Measurements from ENCODE around the gene GLCE. TPM values are rescaled to one million over a fixed set of nuclear protein-coding genes. Genes with fewer than 3 reads are reported as not detected.

Gene GLCE
- total and polyA plus RNA-seq, 4 donors: 6.8 to 26.3 (median 13.7) TPM

DNA sequence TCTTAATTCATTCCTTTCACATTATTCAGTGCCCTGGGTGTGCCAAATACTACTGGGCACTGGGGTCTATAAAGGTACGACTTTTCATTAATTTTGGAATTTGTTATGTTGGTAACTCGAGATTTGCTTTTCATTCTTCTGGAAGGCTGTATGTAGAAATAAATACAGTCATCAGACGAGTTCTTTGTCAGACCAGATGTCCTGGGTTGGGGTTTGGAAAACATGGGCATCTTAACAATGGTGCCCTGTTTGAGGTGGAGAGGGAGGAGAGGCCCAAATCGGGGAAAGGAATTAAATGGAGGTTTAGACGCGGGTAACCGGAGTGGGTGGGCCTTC, 662 bp upstream of the GLCE start:
- no peak for DNase-seq (ENCODE audit: low spot score)
- no peaks in the 10 kb centered on the region for H3K9me3 ChIP-seq (ENCODE audit: control insufficient read depth in 4 of 4, low read length in 3 of 4)
- H3K27ac ChIP-seq (ENCODE audit: low read depth in 1 of 2, low read length in 2 of 2): peak overlapping the region; percentile 87 to 88
- peak overlapping the region; percentile 29 to 81 (median 66) for H3K4me3 ChIP-seq (ENCODE audit: low read depth in 1 of 3, low read length in 3 of 3)
- H3K36me3 ChIP-seq (ENCODE audit: control insufficient read depth in 4 of 4, insufficient read depth in 3 of 4, low read depth in 1 of 4, low read length in 3 of 4): no peaks in the 10 kb centered on the region
- TF ChIP-seq JUND (IDR thresholded peaks at IDR 0.05) (no peak), GABPA (IDR thresholded peaks at IDR 0.05 in 1 of 2, conservative IDR thresholded peaks at IDR 0.05 in 1 of 2) (no peak), RXRA (IDR thresholded peaks at IDR 0.05) (no peak), EGR1 (IDR thresholded peaks at IDR 0.05; ENCODE audit: low read depth in 2 of 2) (no peak), FOXA2 (IDR thresholded peaks at IDR 0.05) (no peak)
- WGBS: 28% methylated on average over 7 of the region's 7 CpGs
- peaks cover 0 to 10% (median 5%) of the 10 kb centered on the region in 4 donors for H3K4me1 ChIP-seq (ENCODE audit: control insufficient read depth in 4 of 4, insufficient read depth in 4 of 4, low read length in 3 of 4)
- peak overlapping the region in 1 of 2 donors; percentile 59 for H3K9ac ChIP-seq (ENCODE audit: low read depth in 1 of 2, low read length in 2 of 2)
- H3K27me3 ChIP-seq (ENCODE audit: control insufficient read depth in 4 of 4, insufficient read depth in 4 of 4, low read length in 3 of 4): no peaks in the 10 kb centered on the region

DNA sequence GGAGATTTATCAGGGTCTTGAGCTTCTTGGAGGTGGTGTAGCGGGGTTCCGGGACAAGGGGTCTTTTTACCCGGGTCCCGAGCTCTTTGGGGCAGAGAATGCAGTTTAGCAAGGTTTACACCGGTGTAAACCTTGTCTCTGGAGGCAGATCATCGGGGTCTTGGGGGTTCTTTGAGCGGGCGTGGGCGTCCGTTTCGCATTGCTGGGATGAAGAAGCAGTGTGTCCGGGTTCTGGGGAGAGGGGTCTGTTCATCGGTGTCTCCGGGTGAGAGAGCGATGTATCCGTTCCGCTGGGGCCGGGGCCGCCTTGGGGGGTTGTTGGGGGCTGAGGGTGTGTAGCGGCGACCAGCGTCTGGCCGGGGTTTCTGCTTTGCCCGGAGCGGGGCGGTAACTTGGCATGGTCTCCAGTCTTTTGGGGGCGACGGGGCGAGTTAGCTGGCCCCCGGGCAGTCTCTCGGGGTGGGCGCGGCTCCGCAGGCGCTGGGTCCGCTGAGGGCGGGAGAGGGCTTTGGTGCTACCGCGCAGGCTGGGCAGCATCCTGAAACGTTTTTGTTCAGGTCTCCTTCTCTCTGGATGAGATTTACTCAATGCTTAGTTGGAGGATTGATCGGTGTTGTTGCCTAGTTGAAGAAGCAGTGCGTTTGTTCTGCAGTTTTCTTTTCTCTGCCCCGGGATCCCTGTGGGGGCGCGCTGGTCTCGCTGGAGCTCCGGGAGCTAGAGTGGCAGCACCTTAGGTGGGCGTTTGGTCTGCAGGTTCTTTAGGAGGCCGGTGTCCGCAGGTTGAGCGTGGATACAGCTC, 843 bp downstream of the GLCE start:
- Histone ChIP-seq H3K9ac (ENCODE audit: low read depth in 1 of 2, low read length in 2 of 2) (peak overlapping the region; percentile 80 to 82), H3K27ac (ENCODE audit: low read depth in 1 of 2, low read length in 2 of 2) (peak overlapping the region; percentile 62 to 88), H3K4me3 (ENCODE audit: low read depth in 1 of 3, low read length in 3 of 3) (peak overlapping the region; percentile 60 to 94 (median 83)), H3K27me3 (ENCODE audit: control insufficient read depth in 4 of 4, insufficient read depth in 4 of 4, low read length in 3 of 4) (no peaks in the 10 kb centered on the region), H3K4me1 (ENCODE audit: control insufficient read depth in 4 of 4, insufficient read depth in 4 of 4, low read length in 3 of 4) (peaks cover 2 to 15% (median 8%) of the 10 kb centered on the region in 4 donors), H3K9me3 (ENCODE audit: control insufficient read depth in 4 of 4, low read length in 3 of 4) (no peaks in the 10 kb centered on the region), H3K36me3 (ENCODE audit: control insufficient read depth in 4 of 4, insufficient read depth in 3 of 4, low read depth in 1 of 4, low read length in 3 of 4) (no peaks in the 10 kb centered on the region)
- WGBS: under 1% methylated on average over 51 of the region's 51 CpGs
- TF ChIP-seq HNF4A (conservative IDR thresholded peaks at IDR 0.05): peak in 1 of 2 donors; percentile 5
- peak; percentile 60 to 67 for TF ChIP-seq RAD21 (IDR thresholded peaks at IDR 0.05)
- TF ChIP-seq, protein P1, sequence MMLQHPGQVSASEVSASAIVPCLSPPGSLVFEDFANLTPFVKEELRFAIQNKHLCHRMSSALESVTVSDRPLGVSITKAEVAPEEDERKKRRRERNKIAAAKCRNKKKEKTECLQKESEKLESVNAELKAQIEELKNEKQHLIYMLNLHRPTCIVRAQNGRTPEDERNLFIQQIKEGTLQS (IDR thresholded peaks at IDR 0.05): no peak
- TF ChIP-seq, protein P2, sequence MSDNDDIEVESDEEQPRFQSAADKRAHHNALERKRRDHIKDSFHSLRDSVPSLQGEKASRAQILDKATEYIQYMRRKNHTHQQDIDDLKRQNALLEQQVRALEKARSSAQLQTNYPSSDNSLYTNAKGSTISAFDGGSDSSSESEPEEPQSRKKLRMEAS (IDR thresholded peaks at IDR 0.05): no peak
- DNase-seq (ENCODE audit: low spot score): peak; percentile 50

DNA sequence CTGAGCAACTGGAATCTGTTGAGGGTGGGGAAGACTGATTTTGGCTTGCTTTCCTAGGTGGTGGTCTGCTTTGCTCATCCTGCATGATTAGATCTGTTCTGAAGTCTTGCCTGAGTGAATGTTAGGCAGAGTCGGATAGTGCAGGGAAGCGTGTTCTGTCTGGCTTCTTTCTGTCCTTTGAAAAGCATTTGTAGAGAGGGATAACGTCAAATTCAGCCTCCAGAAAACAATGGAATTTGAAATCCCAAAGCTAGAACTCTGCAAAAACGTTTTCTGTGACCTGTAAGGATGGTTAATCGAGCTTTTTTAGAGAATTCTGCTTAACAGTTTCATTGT, 1.4 kb downstream of the GLCE start:
- no peaks in the 10 kb centered on the region for H3K27me3 ChIP-seq (ENCODE audit: control insufficient read depth in 4 of 4, insufficient read depth in 4 of 4, low read length in 3 of 4)
- WGBS: 13% methylated on average over 5 of the region's 5 CpGs
- H3K27ac ChIP-seq (ENCODE audit: low read depth in 1 of 2, low read length in 2 of 2): peak overlapping the region; percentile 48 to 62
- H3K9ac ChIP-seq (ENCODE audit: low read depth in 1 of 2, low read length in 2 of 2): peak overlapping the region; percentile 62 to 82
- H3K36me3 ChIP-seq (ENCODE audit: control insufficient read depth in 4 of 4, insufficient read depth in 3 of 4, low read depth in 1 of 4, low read length in 3 of 4): no peaks in the 10 kb centered on the region
- H3K4me1 ChIP-seq (ENCODE audit: control insufficient read depth in 4 of 4, insufficient read depth in 4 of 4, low read length in 3 of 4): peaks cover 2 to 15% (median 8%) of the 10 kb centered on the region in 4 donors
- peak overlapping the region; percentile 60 to 94 (median 71) for H3K4me3 ChIP-seq (ENCODE audit: low read depth in 1 of 3, low read length in 3 of 3)
- no peak for DNase-seq (ENCODE audit: low spot score)
- no peaks in the 10 kb centered on the region for H3K9me3 ChIP-seq (ENCODE audit: control insufficient read depth in 4 of 4, low read length in 3 of 4)
- TF ChIP-seq, protein P3, sequence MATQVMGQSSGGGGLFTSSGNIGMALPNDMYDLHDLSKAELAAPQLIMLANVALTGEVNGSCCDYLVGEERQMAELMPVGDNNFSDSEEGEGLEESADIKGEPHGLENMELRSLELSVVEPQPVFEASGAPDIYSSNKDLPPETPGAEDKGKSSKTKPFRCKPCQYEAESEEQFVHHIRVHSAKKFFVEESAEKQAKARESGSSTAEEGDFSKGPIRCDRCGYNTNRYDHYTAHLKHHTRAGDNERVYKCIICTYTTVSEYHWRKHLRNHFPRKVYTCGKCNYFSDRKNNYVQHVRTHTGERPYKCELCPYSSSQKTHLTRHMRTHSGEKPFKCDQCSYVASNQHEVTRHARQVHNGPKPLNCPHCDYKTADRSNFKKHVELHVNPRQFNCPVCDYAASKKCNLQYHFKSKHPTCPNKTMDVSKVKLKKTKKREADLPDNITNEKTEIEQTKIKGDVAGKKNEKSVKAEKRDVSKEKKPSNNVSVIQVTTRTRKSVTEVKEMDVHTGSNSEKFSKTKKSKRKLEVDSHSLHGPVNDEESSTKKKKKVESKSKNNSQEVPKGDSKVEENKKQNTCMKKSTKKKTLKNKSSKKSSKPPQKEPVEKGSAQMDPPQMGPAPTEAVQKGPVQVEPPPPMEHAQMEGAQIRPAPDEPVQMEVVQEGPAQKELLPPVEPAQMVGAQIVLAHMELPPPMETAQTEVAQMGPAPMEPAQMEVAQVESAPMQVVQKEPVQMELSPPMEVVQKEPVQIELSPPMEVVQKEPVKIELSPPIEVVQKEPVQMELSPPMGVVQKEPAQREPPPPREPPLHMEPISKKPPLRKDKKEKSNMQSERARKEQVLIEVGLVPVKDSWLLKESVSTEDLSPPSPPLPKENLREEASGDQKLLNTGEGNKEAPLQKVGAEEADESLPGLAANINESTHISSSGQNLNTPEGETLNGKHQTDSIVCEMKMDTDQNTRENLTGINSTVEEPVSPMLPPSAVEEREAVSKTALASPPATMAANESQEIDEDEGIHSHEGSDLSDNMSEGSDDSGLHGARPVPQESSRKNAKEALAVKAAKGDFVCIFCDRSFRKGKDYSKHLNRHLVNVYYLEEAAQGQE (IDR thresholded peaks at IDR 0.05): no peak
- TF ChIP-seq RAD21 (IDR thresholded peaks at IDR 0.05) (peak in 1 of 2 donors; percentile 8), FOXA1 (IDR thresholded peaks at IDR 0.05) (no peak), HNF4G (IDR thresholded peaks at IDR 0.05) (no peak), NR2F2 (IDR thresholded peaks at IDR 0.05) (no peak), FOXA2 (IDR thresholded peaks at IDR 0.05) (no peak)
- TF ChIP-seq, protein P2 (IDR thresholded peaks at IDR 0.05): no peak

Data from liver (tissue), 9 donors.